Tibial nerve (tissue), 4 donors: ENCODE measurements around the gene KCNH3.

Experiments
- EP300 ChIP-seq, 2 donors: sonication (generic); formaldehyde crosslinking; IDR thresholded peaks; one replicate each; pipeline ENCODE4 v1.6.1; 2017; ENCODE audit warnings: antibody characterized with exemption in 2 of 2, mild to moderate bottlenecking in 1 of 2
- POLR2A ChIP-seq, 2 donors: fragments of 450-650 bp; IDR thresholded peaks; one replicate each; pipeline ENCODE4 v1.6.1; 2017; ENCODE audit warnings: antibody characterized with exemption in 2 of 2, mild to moderate bottlenecking in 2 of 2, moderate library complexity in 2 of 2
- TF ChIP-seq, protein P1 (sequence below), 5 experiments: fragments of 200-600 bp in 3 of 5; fragments of 450-650 bp in 2 of 5; sonication (generic) in 3 of 5; IDR thresholded peaks; one replicate each; pipeline ENCODE4 v1.5.1; 2016 to 2019; ENCODE audit warnings: antibody characterized with exemption in 5 of 5, mild to moderate bottlenecking in 3 of 5, moderate library complexity in 2 of 5

DNA sequence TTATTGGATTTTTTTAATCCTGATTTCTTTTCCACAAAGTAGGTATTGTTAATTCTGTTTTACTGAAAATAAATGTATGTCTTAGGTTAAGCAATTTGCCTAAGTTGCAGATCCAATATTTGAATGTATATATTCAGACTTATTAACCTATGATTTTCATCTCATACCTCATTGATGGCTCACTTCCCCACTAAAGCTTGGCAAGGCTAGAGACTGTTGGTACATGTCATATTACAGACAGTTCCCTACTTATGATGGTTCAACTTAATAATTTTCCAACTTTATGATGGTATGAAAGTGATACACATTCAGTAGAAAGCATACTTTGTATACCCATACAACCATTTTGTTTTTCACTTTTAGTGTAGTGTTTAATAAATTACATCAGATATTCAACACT, 33.2 kb upstream of the KCNH3 start:
- TF ChIP-seq, protein P1, sequence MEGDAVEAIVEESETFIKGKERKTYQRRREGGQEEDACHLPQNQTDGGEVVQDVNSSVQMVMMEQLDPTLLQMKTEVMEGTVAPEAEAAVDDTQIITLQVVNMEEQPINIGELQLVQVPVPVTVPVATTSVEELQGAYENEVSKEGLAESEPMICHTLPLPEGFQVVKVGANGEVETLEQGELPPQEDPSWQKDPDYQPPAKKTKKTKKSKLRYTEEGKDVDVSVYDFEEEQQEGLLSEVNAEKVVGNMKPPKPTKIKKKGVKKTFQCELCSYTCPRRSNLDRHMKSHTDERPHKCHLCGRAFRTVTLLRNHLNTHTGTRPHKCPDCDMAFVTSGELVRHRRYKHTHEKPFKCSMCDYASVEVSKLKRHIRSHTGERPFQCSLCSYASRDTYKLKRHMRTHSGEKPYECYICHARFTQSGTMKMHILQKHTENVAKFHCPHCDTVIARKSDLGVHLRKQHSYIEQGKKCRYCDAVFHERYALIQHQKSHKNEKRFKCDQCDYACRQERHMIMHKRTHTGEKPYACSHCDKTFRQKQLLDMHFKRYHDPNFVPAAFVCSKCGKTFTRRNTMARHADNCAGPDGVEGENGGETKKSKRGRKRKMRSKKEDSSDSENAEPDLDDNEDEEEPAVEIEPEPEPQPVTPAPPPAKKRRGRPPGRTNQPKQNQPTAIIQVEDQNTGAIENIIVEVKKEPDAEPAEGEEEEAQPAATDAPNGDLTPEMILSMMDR (IDR thresholded peaks at IDR 0.05): no peak
- no peak for TF ChIP-seq POLR2A (IDR thresholded peaks at IDR 0.05)
- TF ChIP-seq EP300 (IDR thresholded peaks at IDR 0.05): no peak
